Ishikawa (cell line): Measurements from ENCODE around the gene MGAT3.

ENCODE experiments used
- CEBPB ChIP-seq: IDR thresholded peaks from 2 replicates; pipeline ENCODE4 v1.6.1; 2012
- CREB1 ChIP-seq: IDR thresholded peaks from 2 replicates; pipeline ENCODE4 v1.6.1; 2012; ENCODE audit warnings: low read depth
- EGR1 ChIP-seq: IDR thresholded peaks from 2 replicates; pipeline ENCODE4 v1.6.1; 2012
- EP300 ChIP-seq: IDR thresholded peaks from 2 replicates; pipeline ENCODE4 v1.6.1; 2012; ENCODE audit warnings: borderline replicate concordance
- FOXM1 ChIP-seq: IDR thresholded peaks from 2 replicates; pipeline ENCODE4 v1.6.1; 2012; ENCODE audit warnings: low read depth, borderline replicate concordance
- MAX ChIP-seq: IDR thresholded peaks from 2 replicates; pipeline ENCODE4 v1.6.1; 2012
- NFIC ChIP-seq: IDR thresholded peaks from 2 replicates; pipeline ENCODE4 v1.6.1; 2012
- RAD21 ChIP-seq: IDR thresholded peaks from 2 replicates; pipeline ENCODE4 v1.6.1; 2012; ENCODE audit warnings: low read depth
- REST ChIP-seq: IDR thresholded peaks from 2 replicates; pipeline ENCODE4 v1.6.1; 2012; ENCODE audit warnings: low read depth, mild to moderate bottlenecking
- TAF1 ChIP-seq: IDR thresholded peaks from 2 replicates; pipeline ENCODE4 v1.6.1; 2012; ENCODE audit warnings: low read depth, mild to moderate bottlenecking
- TCF12 ChIP-seq: IDR thresholded peaks from 2 replicates; pipeline ENCODE4 v1.6.1; 2012; ENCODE audit warnings: low read depth
- TEAD4 ChIP-seq: IDR thresholded peaks from 2 replicates; pipeline ENCODE4 v1.6.1; 2012
- USF1 ChIP-seq: IDR thresholded peaks from 2 replicates; pipeline ENCODE4 v1.6.1; 2012
- YY1 ChIP-seq: IDR thresholded peaks from 2 replicates; pipeline ENCODE4 v1.6.1; 2012; ENCODE audit warnings: low read depth
- ZBTB7A ChIP-seq: IDR thresholded peaks from 2 replicates; pipeline ENCODE4 v1.6.1; 2012; ENCODE audit warnings: low read depth

The MGAT3 gene

GRCh38 chr22:39456522-39457197 is at the start of gene MGAT3:
TSS of gene MGAT3 (plus strand) at chr22:39457012. CDS start at chr22:39487348, 30,336 bp downstream.
- TF ChIP-seq REST (no peak), TCF12 (no peak), MAX (no peak), RAD21 (no peak), TEAD4 (no peak), YY1 (no peak), NFIC (no peak), ZBTB7A (no peak), EP300 (no peak), EGR1 (no peak), TAF1 (no peak), CEBPB (no peak)

- no peak for TF ChIP-seq CREB1
- TF ChIP-seq YY1: no peak
- no peak for TF ChIP-seq NFIC
- TF ChIP-seq FOXM1: no peak
- no peak for TF ChIP-seq MAX
- no peak for TF ChIP-seq CEBPB
These were observed 48.6 kb upstream of the MGAT3 start for GRCh38 chr22:39408173-39408572.

- TF ChIP-seq EGR1 (no peak), REST (no peak), CREB1 (no peak), TCF12 (no peak), ZBTB7A (no peak), MAX (no peak), RAD21 (no peak), CEBPB (no peak), NFIC (no peak), TEAD4 (no peak), YY1 (no peak), USF1 (no peak), EP300 (no peak), FOXM1 (no peak)
These were observed 48.0 kb upstream of the MGAT3 start for GRCh38 chr22:39408807-39409206.

- no peak for TF ChIP-seq EP300
- no peak for TF ChIP-seq MAX
- no peak for TF ChIP-seq USF1
- TF ChIP-seq RAD21: no peak
- TF ChIP-seq FOXM1: no peak
- TF ChIP-seq EGR1: no peak
- no peak for TF ChIP-seq YY1
- TF ChIP-seq CREB1: no peak
- TF ChIP-seq TCF12: no peak
- no peak for TF ChIP-seq TEAD4
- no peak for TF ChIP-seq REST
- no peak for TF ChIP-seq NFIC
- no peak for TF ChIP-seq TAF1
- no peak for TF ChIP-seq CEBPB
- no peak for TF ChIP-seq ZBTB7A
These were observed 47.2 kb upstream of the MGAT3 start for GRCh38 chr22:39409516-39410029.
